Uterus (tissue), 4 donors: ENCODE measurements around the gene CDCA5. TPM values are rescaled to one million over a fixed set of nuclear protein-coding genes. Genes with fewer than 3 reads are reported as not detected.
A peak's percentile ranks its signal among the peaks of the same experiment; 100 is the strongest.

Experiments used
- DNase-seq, 2 donors: peaks; one replicate each; pipeline ENCODE4 v3.0.0-alpha.2; 2019 to 2020
- H3K27ac ChIP-seq, 2 donors: fragments of 200-600 bp; sonication (generic); 1 replicate in 1 of 2; 2 replicates in 1 of 2; pipeline ENCODE4 v1.5.1; 2016 to 2018
- H3K27me3 ChIP-seq, 2 donors: fragments of 200-600 bp; sonication (generic); one replicate each; pipeline ENCODE4 v1.5.1; 2018 to 2019; ENCODE audit warnings: control low read depth in 1 of 2
- H3K36me3 ChIP-seq, 2 donors: fragments of 200-600 bp; sonication (generic); one replicate each; pipeline ENCODE4 v1.5.1; 2019; ENCODE audit warnings: control low read depth in 1 of 2
- H3K4me1 ChIP-seq, 2 donors: fragments of 200-600 bp; sonication (generic); one replicate each; pipeline ENCODE4 v1.5.1; 2018 to 2019; ENCODE audit warnings: control low read depth in 1 of 2
- H3K4me3 ChIP-seq, 2 donors: fragments of 200-600 bp; sonication (generic); 1 replicate in 1 of 2; 2 replicates in 1 of 2; pipeline ENCODE4 v1.5.1; 2018 to 2019; ENCODE audit warnings: mild to moderate bottlenecking in 1 of 2
- H3K9me3 ChIP-seq, 2 donors: fragments of 200-600 bp; sonication (generic); one replicate each; pipeline ENCODE4 v1.5.1; 2019; ENCODE audit warnings: control low read depth in 1 of 2
- POLR2A ChIP-seq, 2 donors: fragments of 450-650 bp; IDR thresholded peaks; one replicate each; pipeline ENCODE4 v1.6.1; 2016; ENCODE audit warnings: antibody characterized with exemption in 2 of 2, mild to moderate bottlenecking in 1 of 2, moderate library complexity in 1 of 2
- intact Hi-C: fragments of 100-400 bp; cut with DNase I; formaldehyde crosslinking; loops from one replicate; pipeline ENCODE4 v1.15.1; 2023; ENCODE audit warnings: low total_unique reads
- total RNA-seq, 4 donors: library from RNA; depleted of rRNA in 3 of 4; stranded (reverse); fragments of >200 nt in 3 of 4; gene quantifications; one replicate each; pipeline versions ENCODE4 v1.1.0 to v1.2.4, GENCODE V29; 2014 to 2023
- TF ChIP-seq, protein P1 (sequence below), 4 experiments: fragments of 200-600 bp in 2 of 4; fragments of 450-650 bp in 2 of 4; sonication (generic) in 2 of 4; IDR thresholded peaks; one replicate each; pipeline ENCODE4 v1.5.1; 2016 to 2019; ENCODE audit warnings: antibody characterized with exemption in 4 of 4, mild to moderate bottlenecking in 2 of 4, moderate library complexity in 1 of 4
- donor health status: DM: yes; HTN: yes; CAD: no.

The CDCA5 gene
- total RNA-seq, 4 donors from 2014 or later: 0.30 to 7.1 (median 0.77) TPM; not detected in 1

DNA sequence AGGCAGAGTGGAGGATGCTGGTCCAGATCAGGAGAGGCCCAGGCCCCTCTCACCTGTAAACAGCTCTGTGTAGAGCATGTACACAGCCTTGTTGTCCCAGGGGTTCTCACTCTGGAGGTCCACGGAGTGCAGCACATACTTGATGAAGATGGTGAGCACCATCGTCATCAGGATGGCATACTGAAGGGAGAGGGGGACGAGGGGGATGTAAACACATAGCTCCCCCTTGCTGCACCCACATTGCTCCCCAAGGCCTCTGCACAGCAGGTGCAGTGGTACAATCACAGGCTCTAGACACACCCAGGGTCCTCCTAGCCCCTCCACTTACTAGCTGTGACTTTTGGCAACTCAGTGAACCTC, 47.6 kb upstream of the CDCA5 start:
- Histone ChIP-seq H3K27me3 (no peaks in the 10 kb centered on the region), H3K4me1 (peaks cover 0 to 13% of the 10 kb centered on the region in 2 donors), H3K36me3 (no peaks in the 10 kb centered on the region), H3K9me3 (no peaks in the 10 kb centered on the region), H3K4me3 (no peak overlapping the region), H3K27ac (no peak overlapping the region)
- intact Hi-C loops: no loop called here
- peak in 1 of 2 donors; percentile 4 for DNase-seq
- TF ChIP-seq, protein P1, sequence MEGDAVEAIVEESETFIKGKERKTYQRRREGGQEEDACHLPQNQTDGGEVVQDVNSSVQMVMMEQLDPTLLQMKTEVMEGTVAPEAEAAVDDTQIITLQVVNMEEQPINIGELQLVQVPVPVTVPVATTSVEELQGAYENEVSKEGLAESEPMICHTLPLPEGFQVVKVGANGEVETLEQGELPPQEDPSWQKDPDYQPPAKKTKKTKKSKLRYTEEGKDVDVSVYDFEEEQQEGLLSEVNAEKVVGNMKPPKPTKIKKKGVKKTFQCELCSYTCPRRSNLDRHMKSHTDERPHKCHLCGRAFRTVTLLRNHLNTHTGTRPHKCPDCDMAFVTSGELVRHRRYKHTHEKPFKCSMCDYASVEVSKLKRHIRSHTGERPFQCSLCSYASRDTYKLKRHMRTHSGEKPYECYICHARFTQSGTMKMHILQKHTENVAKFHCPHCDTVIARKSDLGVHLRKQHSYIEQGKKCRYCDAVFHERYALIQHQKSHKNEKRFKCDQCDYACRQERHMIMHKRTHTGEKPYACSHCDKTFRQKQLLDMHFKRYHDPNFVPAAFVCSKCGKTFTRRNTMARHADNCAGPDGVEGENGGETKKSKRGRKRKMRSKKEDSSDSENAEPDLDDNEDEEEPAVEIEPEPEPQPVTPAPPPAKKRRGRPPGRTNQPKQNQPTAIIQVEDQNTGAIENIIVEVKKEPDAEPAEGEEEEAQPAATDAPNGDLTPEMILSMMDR (IDR thresholded peaks at IDR 0.05): no peak
- no peak for TF ChIP-seq POLR2A (IDR thresholded peaks at IDR 0.05)

DNA sequence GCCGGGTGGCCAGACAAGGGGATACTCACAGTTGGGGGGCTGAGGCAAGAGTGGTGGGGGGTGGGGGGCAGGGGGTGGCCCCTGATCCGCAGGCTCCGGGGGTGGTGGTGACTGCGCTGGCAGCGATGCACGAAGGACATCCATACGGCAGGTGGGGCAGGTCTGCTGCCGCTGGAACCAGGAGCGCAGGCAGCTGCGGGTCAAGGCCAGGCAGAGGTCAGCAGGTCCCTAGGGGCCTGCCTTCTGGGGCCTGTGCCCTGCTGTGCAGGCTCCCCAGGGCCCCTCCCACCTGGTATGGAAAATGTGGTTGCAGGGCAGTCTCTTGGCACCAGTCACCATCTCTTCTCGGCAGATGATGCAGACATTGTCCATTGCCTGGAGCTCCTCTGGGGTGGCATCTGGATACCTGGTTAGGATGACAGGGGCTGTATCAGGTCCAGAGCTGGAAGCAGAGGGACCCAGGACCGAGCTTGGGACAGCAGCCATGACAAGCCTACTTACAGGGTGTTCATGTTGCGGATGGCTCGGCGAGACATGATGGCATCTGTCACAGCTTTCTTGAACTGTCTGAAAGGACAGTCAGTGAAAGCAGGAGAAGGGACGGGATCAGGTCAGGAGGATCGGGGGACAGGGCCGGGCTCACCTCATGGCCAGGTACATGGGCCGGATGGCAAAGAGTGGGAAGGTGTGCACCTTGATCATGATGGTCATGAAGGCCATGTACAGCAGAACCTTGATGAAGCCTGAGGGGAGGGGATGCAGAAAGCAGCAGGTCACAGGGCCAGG, 47.0 kb upstream of the CDCA5 start:
- intact Hi-C loops: no loop called here
- H3K36me3 ChIP-seq: no peaks in the 10 kb centered on the region
- TF ChIP-seq, protein P1 (IDR thresholded peaks at IDR 0.05): no peak
- no peak for TF ChIP-seq POLR2A (IDR thresholded peaks at IDR 0.05)
- H3K4me3 ChIP-seq: no peak overlapping the region
- H3K9me3 ChIP-seq: no peaks in the 10 kb centered on the region
- H3K4me1 ChIP-seq: peaks cover 0 to 13% of the 10 kb centered on the region in 2 donors
- H3K27me3 ChIP-seq: no peaks in the 10 kb centered on the region
- H3K27ac ChIP-seq: no peak overlapping the region
- DNase-seq: peak in 1 of 2 donors; percentile 10

DNA sequence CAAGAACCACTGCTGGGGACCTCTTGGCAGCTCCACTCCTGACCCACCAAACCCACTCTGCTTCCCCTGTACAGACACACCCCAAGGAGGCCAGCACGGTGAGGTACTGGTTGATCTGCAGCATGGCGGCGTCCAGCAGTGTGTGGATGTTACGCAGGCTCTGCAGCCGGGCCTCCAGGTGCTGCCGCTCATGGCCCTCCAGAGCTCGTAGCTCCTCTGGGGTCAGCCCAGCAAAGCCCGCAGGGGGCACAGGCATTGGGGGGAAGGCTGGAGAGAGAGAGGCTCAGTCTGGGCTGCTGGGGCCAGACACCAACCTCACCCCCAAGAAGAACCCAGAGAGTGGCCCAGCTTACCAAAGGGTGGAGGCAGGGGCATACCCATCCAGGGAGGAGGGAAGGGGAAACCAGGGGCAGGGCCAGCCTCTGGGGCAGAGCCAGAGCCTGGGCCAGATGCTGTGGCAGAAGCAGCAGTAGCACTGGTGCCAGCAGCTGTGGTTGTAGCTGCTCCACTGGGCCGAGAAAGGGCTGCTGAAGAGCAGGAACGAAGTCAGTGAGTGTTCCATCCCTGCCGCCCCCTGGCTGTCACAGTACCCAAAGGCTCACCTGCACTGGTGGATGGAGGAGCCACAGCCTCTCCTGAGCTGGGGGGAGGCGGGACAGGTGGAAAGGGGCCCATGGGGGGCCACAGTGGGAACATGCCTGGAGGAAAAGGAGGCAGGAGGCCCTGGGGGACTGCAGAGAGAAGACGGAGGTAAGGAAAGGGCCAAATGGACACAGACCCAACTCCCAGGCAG, 46.0 kb upstream of the CDCA5 start:
- Histone ChIP-seq H3K9me3 (no peaks in the 10 kb centered on the region), H3K4me1 (peaks cover 0 to 8% of the 10 kb centered on the region in 2 donors), H3K27me3 (no peaks in the 10 kb centered on the region), H3K4me3 (no peak overlapping the region), H3K27ac (no peak overlapping the region), H3K36me3 (no peaks in the 10 kb centered on the region)
- intact Hi-C loops: no loop called here
- no peak for DNase-seq
- TF ChIP-seq, protein P1 (IDR thresholded peaks at IDR 0.05): no peak
- no peak for TF ChIP-seq POLR2A (IDR thresholded peaks at IDR 0.05)

DNA sequence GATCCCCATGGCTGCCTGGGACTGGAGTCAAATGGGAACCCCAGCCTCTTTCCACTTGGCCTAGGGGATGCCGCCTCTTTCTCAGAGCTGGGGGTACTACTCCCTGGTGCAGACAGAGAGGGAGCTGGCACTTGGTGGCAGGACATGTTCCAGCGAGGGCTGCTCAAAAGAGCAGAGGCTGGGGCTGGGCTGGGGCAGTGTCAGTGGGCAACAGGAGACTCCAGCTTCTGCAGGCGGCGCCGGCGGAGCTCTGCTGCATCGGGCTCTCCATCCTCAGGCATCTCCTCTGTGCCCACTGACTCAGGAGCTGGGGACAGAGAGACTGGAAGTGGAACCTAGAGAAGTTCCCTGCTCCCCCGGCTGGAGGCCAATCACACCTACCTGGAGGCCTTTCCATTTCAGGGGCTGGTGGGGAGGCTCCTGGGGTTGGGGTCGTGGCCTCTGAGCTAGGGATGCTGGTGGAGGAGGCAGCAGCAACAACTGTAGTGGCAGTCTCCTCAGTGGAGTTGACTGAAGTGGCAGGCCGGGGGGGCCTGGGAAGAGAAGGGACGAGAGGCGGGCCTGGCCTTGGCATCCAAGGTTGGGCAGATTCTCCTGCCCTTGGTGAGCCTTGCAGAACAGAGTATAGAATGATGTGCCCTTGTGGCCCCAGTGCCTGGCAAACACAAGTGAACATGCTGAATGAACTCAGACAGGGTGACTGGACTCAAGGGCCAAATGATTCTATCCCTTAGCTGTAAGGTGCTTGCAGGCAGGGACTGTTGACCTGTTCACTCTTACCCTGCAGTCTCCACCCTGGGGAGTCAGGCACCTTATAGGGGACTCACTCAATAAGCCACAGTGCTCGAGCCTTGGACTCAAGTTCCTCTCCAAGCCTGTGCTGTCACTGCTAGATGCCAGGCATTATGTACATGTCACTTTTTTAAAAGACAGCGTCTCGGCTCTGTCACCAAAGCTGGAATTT, 44.6 kb upstream of the CDCA5 start:
- no peak for DNase-seq
- H3K36me3 ChIP-seq: no peaks in the 10 kb centered on the region
- no peak for TF ChIP-seq POLR2A (IDR thresholded peaks at IDR 0.05)
- TF ChIP-seq, protein P1 (IDR thresholded peaks at IDR 0.05): no peak
- no peaks in the 10 kb centered on the region for H3K9me3 ChIP-seq
- no peaks in the 10 kb centered on the region for H3K27me3 ChIP-seq
- H3K4me3 ChIP-seq: no peak overlapping the region
- no peak overlapping the region for H3K27ac ChIP-seq
- intact Hi-C loops: no loop called here
- H3K4me1 ChIP-seq: peaks cover 0 to 4% of the 10 kb centered on the region in 2 donors
